GM19372 (cell line): ENCODE measurements around the gene NPL.

Experiments used
- ATAC-seq: cut with Tn5 transposase; IDR thresholded peaks from one replicate; pipeline ENCODE4 v1.9.1; 2021; ENCODE audit warnings: mild to moderate bottlenecking, low read depth, moderate library complexity; ENCODE audit not compliant: unreplicated experiment

Gene NPL, protein sequence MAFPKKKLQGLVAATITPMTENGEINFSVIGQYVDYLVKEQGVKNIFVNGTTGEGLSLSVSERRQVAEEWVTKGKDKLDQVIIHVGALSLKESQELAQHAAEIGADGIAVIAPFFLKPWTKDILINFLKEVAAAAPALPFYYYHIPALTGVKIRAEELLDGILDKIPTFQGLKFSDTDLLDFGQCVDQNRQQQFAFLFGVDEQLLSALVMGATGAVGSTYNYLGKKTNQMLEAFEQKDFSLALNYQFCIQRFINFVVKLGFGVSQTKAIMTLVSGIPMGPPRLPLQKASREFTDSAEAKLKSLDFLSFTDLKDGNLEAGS

DNA sequence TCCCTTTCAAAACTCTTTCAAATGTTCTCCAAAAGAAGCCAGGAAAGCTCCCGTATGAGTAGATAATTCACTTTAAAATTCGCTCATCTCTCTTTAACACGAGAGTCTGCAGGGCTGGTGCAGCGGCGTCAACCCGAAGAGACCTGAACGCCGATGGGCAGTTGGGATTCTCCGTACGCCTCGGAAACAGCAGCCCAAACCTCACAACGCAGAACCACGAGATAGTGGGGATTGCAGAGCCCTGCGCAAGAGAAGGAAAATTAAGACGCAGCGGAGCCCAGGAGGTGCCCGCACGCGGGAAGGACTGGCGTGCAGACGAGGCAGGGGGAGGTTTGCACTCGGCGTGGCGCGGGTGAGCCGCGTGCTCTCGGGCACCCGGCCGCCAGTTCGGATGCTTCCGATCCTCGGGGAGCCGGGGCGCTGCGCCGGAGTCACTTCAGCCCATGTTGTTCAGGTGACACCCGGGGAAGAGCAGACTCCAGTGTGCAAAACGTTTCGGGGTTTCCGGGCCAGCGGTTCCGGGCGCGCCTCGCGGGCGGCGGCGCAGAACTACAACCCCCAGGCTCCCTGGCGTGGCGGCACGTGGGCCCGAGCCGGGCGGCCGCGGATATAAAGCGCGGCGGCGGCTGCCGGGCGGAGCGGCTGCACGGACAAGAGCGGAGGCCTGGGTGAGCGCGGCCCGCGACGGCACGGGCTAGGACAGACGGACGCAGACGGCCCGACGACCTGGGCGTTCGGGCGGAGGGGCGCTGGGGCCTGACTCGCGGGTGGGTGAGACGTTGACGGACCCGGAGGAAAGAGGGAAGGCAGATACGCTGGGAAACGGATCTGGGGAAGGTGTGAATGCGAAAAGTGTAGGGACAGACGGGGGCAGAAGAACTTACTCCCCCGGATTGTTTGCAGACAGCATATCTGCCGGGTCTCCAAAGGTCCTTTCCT is at the start of gene NPL:
Gene NPL, plus strand, starts transcription at position 636 of the 939 bp plus-strand sequence. CDS start 4,599 bp downstream, outside the sequence.
- peak; percentile 88 for ATAC-seq

DNA sequence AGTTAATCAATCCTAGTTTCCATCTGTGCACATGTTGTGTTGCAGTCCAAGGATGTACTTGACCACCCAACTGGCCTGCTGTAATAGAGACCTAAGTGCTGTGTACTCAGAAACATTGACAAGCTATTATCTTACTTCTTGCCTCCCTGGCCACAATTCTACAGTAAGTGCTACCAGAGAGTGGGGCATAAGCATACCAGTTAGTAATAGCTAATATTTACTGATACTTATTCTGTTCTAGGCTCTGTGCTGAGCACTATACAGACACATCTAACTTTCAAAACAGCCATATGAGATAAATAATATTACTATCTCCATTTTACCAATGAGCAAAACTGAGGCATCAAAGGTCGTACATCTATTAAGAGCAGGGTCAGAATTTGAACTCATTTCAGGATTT is 49.5 kb upstream of the NPL start:
- no peak for ATAC-seq

DNA sequence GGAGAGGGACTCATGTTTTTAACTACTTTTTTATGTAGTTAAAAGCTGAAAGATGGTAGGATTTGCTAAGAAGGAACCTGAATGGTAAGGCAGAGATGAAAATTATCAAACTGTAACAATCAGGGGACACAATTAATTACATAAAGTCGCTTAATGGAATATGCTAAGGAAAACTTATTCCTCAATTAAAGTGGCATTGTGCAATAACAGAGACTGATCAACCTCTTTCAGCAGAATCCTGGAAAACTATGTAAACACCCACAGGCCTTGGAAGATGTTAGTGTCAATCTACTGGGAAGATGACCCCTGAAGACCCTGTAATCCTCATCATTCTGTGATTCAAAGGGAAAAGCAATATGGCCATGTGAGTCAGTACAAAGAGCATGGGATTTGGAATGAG is 46.8 kb upstream of the NPL start:
- ATAC-seq, result no peak

DNA sequence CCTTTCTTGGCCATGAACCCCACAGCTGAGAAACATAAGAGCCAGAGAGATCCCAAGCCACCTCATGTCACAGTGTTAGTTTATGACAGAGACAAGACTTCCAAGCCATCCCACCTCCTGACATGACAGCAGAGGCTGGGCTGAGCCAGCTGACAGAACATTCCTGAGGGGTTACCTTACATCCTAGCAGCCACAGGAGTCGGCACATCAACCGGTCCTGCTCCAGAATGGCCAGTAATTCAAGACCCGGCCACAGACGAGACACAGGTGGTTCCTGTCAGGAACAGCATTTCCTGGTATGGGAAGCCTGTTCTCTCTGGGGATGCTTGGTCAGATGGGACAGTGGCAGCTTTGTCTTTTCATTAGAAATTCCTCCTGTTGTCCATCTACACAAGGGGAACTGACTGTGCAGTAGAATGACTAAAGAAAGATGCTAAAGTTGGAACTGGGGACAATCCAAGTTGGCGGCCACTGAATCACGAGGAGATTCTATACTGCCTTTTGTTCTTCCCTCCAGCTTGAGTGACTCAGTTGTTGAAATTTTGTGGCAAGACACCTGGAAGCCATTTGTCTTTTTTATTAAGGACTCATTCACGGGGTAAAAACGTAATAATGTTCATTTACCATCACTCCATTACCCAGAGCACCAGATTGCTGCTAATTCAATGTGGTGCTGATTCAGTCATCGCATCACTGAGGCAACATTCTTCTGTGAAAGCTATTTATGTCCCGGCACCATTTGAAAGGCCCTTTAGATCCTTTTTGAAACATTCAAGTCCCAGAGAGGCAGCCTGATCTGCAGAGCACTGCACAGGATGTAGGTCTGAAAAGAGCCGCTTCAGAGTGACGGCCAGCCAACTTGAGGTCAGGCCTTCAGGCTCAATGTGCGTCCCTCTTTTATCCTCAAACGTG is 37.2 kb upstream of the NPL start:
- no peak for ATAC-seq

DNA sequence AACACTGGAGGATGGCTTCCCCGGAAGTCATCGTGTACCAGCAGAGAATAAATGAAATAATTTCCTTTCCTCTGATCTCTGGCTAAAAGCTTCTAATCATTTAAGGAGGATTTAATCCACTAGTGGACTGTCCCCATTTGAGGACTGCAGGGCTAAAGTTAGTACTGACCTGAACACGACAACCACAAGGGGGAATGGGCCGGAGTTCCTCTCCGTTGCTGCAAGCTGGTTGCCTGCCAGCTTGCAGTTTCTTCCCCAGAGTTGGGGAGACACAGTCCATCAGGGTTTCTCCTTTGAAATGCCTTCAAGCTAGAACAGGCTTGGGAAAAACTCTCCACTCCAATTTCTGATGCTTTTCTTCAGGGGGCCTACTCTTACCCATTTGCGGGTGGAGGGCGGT is 35.5 kb upstream of the NPL start:
- no peak for ATAC-seq

DNA sequence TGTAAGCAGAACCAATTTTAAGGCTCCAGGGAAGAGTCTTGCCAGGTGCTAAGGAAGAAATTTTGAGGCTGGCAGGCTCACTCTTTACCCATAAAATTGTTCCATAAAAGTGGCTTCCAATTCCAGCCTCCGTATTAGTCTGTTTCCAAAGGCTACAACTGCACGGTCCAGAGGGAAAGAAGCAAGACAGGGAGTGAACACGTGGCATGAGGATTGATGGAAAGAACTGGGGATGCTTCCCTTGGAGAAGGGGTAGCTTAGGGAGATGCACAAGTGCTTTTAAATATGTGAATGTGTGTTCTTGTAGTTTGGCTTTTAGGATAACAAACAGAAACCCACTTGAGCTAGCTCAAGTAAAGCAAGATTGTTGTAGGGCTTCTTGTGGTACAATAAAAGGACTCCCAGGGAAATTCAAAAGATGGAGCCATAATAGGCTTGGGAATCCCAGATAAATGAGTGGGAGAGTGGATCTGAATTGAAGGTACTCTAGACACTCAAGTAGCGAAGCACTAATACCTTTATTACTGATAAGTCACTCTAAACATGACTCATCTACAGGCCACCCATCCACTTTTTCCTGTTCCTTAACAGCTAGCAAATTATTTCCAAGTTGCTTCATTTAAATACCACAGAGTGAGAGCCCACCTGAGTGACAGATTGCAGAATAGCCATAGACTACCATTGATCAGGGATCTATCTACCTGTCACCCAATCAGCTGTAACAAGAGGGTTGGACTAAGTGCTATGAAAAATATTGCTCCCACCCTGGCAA is 34.8 kb upstream of the NPL start:
- ATAC-seq, result no peak

DNA sequence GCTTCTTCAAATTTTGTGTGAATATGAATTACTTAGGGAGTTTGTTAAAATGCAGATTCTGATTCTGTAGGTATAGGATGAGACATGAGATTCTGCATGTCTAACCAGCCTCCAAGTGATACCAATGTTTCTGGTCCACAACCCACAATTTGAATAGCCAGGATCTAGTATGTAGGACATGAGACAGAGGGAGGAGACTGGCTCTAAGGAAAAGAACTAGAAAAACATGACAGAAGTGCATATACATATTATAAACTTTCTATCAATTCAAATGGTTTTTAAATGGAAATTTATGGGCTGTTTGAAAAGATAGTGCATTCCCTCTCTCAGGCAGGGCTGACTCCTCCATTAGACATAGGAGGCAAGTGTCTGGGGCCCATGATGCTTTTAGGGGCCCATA is 33.9 kb upstream of the NPL start:
- ATAC-seq, result no peak

DNA sequence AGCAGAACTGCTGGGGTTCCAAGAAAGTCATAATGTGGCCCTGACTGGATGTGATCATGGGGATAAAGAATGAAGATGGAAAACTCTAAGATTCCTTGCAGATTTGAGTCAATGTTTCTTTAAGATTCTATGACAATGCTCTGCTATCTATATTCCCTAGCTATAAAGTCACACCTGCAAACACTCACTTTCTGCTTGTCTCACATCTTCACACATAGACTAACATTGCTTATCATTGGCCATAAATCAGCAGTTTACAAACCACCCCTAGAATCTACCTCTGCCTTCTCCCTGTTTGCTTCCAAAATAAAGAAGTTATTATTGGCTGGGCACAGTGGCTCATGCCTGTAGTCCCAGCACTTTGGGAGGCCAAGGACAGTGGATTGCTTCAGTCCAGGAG is 33.1 kb upstream of the NPL start:
- ATAC-seq, result no peak

DNA sequence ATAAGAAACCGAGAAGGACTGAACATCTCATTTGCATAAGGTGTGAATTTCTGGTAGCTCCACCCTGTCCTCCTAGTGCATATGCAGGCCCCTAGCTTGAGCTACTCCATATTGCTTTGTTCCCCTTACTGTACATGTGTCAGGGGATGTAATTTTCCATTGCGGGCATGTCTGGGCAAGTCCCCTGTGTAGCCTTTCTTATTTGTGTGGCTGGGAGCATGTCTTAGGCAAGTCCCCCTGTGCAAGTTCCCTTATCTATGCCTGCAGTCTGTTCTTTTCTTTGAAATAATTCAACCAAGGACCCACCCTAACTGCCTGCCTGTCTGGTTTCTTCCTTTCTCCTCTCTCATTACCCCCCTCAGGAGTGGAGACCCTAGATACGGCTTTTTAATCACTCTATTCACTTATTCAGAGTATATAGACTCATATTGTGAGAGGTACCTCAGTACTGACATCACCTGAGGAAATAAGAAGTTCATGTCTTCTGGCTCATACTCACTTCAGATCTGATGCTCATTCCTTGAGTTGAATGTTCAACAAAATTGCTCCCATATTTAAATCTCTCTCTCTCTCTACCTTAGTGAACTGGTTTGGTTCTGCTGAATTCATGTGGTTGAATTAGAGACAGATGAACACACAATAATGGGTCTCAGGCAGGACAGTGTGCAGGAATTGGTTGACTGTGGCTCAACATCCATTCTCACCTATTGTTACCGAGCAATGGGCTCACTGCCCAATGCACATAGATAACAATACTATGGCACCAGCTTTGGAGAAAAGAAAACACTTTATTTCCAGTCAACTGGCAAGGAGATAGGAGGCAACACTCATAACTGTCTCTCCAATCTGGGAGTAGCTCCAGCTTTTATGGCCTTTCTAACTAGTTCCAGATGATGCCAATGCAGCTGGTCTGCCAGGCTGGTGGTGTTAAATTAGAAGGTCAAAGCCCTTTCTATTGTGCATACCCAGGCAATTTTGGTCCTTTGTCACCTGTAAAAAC is 27.9 kb upstream of the NPL start:
- no peak for ATAC-seq

DNA sequence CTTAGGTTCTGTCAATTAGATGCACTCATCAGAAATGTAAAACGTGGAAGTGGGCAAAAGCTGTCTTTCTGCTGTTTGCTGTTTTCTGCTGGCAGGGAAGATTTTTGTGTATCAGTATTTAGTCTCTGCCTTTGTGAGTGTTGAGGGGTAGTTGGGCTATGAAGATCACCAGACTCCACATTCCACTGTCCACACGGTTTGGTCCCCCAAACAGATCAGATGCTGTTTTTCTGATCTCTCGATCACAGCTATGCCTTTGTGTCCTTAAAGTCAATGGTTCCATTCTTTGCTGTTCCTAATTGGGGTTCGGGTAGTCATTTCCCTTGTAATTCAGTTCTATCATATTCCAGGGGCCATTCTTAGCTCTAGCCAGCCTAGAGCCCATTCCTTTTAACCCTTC is 27.0 kb upstream of the NPL start:
- ATAC-seq, result no peak

DNA sequence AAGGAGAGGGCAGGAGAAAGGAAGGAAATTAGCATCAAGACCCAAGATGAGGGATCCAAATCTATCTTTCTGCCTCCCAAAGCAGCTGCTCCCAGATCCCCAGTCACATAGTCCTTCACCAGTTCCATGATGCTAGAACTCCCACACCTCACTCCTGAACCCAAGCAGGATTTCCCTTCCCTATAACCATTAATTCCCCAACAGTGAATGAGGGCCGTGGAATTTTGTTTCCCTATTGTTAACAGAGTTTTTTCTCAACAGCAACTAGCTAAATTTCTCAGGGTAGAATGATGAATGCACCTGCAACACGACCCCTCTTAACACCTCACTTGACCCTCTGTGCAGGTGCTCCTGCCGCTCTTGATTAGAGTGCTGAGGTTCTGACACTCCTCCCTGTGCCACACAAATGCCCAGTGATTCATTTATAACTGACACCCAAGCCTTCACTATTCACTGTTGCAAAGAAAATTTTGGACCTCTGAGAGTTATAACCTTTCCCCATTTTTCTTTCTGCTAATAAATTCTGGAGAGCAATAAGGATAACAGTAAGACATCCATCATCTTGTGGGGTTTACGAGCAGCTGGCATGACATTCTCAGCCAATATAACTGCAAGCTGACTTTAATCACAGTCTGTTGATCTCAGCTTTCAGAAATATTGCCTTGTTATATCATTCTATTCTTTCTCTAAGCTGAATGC is 25.4 kb upstream of the NPL start:
- ATAC-seq, result no peak

DNA sequence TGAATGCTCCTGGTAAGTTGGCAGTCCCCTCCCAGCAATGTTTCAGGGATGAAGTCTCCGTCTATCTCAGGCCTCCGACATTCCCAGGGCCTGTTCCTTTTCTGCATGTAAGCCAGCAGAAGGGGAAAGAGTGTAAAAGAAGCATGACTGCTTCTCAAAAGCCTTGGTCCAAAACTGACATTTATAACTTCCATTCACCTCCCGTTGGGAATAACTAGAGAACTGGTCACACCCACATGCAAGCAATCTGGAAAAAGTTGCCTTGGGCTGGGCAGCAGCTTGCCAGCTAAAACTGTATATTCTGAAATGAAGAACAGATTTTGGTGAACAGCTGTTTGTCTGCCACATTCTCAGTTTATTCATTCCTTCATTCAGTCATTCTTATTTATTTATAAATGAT is 24.2 kb upstream of the NPL start:
- no peak for ATAC-seq

DNA sequence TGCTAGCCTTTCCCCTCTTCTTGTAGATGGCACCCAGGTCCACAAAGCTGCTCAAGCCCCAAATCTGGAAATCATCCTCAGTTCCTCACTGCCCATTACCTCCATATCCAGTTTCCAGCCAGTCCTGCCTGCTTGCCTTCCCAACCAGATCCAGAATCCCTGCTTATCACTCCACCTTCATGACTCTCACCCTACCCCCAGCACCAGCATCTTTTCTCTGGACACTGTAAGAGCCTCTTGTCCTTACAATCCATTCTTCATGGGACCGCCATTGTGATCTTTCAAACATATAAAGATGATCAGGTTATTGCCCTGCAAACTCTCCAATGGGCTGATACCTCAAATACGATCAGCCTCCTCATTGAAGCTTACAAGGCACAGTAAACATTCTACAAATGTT is 23.5 kb upstream of the NPL start:
- no peak for ATAC-seq

DNA sequence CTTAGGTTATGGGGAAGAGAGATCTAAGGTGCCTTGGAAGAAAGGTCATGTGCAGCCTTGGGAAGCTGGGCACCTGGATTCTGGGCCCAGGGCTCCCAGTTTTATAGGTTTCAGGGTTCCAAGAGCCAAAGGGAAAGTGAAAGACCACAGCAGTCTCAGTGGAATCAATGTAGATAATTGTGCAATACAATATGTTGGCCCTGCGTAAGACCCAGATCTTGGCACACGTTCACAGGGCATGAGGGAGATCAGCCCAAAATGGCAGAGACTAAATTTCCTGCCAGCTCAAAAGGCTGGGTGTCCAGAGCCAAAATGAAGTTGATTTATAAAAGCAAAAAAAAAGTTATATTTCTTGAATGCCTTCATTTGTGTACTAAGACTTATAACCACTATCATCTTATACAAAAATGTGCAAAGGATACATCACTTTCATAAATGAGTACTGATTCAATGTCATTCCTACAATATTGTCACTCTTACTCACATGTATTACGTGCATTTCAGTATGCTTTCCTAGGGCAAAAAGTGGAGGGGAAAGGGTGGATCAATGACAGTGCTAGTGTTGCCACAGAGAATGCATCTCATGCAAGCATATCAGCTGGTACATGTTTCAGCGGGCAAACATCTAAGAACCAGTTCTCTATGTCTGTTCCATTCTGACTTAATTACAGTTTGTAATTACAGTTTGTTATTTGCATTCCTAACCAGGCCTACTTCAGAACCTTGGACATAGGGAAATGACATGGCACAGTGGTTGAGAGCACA is 22.5 kb upstream of the NPL start:
- no peak for ATAC-seq

DNA sequence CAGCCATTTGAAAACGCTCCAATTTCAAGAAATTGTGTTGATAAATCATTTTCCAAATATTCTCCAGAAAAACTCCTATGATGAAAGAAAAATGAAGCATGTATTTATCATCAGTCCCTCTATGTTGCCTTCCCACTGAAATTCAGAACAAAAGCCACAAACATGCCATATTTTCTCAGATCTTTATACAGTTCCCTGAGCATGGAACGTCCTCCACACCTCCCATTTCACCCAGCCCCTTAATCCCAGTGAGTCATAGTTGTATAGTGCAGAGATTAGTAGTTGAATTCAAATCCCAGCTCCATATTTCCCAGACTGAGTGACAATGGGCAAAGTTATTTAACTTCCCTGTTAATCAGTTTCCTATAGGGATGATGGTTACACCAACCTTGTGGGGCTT is 20.6 kb upstream of the NPL start:
- ATAC-seq, result no peak

DNA sequence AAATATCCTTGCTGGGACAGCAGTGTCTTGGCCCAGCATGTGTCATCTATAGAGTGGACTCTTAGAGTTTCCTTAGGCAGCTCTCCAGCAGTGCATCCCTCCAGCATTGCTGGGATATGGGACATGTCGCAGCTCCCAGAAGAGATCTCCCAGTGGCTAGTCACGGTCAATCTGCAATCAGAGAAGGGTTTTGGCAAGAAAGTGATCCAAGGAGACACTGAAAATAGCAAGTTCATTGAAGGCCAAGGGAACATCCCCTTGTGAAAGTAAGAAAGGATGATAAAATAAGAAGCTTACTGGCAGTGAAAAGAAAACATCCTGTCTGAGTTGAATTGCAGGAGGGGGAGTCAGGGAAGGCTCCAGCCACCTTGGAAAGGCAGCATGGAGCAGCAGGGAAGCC is 19.3 kb upstream of the NPL start:
- ATAC-seq, result no peak

DNA sequence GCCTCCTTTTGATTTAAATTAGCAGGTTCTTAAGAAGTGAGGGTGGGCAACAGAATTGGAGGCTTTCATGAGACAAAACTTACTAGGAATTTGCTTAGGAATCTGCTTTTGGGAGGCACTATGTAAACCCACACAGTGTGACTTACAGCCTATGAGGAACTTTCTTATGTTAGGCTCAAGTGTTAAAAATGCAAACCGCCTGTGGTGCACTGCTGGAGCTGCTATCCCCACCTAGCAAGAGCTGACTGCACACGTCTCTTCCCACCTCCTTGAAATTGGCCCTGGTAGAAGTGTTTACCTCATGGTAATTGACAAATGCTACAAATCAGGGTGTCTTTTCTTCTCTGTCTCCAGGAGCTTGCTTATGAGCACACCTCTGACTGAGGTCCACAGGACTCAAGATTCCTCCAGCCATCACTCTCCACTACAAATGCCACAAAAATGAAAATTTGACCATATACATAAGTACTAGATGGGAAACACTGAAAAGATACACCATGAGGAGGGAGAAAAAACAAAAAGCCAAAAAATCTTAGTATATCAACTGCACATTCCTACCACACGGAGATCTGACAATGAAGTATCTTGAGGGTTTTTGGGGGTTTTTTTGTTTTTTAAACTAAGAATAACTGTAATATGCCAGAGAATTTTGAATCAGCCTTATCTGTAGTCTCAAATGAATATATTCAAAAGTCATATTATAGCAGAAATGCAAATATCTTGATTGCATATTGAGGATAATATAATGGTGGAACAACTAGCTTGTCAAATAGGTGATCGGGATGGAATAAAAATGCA is 18.2 kb upstream of the NPL start:
- ATAC-seq, result no peak
